SKM-1 treated with dmso at 0.1 percent for 144 hours (cell line): ENCODE data around the gene CAPN13.

ENCODE experiments used
- DNase-seq: peaks from one replicate; lab custom pipeline; 2025; ENCODE audit not compliant: unreplicated experiment; lab: John Stamatoyannopoulos, UW

CAPN13 gene

GRCh38 chr2:30789670-30790210 is 17.5 kb downstream of the CAPN13 start:
- DNase-seq, result no peak

DNA sequence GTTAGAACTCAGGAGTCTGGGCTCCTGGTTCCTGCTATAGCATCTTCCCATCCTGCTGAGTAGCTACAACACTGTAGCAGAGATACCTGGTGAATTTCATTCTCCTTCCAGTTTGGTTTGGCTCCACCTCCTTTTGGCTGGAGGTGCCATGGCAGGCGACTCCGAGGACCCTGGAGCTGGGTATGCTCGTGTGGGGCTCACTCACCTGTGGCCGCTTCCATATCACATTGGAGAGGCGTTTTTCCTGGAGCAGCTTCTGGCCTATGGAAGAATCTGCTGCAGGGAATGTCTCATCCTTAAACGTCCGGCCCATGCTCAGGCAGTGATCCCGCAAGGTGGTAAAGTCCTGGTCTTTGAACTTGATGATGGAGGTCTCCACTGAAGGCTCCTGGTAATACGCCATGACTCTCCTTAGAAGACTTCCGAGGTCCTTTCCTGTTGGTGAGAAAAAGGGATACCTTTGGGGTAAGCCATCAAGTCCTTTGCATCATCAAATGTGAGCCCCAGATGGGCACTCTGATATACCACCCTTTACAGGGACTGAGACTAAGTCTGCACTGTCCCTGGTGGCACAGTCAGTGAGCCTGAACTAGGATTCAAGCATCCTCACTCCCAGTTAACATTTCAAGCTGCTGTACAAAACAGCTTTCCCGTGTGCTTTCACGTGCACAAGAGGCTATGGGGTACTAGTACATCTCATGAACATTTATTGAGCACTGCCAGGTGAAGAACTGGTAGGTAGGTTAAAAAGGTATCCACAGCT is 20.1 kb downstream of the CAPN13 start:
- DNase-seq, result no peak

- DNase-seq, result no peak
Measured at GRCh38 chr2:30784682-30785081, 22.6 kb downstream of the CAPN13 start.

- no peak for DNase-seq
Measured at GRCh38 chr2:30781961-30782533, 25.2 kb downstream of the CAPN13 start.

DNA sequence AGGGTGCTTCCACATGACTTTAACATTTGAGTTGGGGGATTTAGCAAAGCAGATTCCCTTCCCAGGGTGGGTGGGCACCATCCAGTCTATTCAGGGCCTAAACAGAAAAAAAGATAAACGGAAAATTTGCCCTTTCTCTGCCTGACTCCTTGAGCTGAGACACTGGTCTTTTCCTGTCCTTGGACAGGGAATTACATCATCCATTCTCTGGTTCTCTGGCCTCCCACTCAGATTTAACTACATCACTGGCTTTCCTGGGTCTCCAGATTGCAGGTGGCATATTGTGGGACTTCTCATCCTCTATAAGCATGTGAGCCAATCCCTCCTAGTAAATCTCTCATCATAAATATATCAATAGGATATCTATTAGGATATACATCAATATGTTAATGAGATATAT is 25.8 kb downstream of the CAPN13 start:
- DNase-seq, result no peak

GRCh38 chr2:30780776-30781330 is 26.4 kb downstream of the CAPN13 start:
- DNase-seq, result no peak

- DNase-seq, result no peak
Measured at GRCh38 chr2:30778611-30779010, 28.6 kb downstream of the CAPN13 start.

GRCh38 chr2:30777661-30778505 is 29.4 kb downstream of the CAPN13 start:
- no peak for DNase-seq

GRCh38 chr2:30776831-30777635 is 30.2 kb downstream of the CAPN13 start:
- no peak for DNase-seq

GRCh38 chr2:30775833-30776232 is 31.4 kb downstream of the CAPN13 start:
- no peak for DNase-seq

DNA sequence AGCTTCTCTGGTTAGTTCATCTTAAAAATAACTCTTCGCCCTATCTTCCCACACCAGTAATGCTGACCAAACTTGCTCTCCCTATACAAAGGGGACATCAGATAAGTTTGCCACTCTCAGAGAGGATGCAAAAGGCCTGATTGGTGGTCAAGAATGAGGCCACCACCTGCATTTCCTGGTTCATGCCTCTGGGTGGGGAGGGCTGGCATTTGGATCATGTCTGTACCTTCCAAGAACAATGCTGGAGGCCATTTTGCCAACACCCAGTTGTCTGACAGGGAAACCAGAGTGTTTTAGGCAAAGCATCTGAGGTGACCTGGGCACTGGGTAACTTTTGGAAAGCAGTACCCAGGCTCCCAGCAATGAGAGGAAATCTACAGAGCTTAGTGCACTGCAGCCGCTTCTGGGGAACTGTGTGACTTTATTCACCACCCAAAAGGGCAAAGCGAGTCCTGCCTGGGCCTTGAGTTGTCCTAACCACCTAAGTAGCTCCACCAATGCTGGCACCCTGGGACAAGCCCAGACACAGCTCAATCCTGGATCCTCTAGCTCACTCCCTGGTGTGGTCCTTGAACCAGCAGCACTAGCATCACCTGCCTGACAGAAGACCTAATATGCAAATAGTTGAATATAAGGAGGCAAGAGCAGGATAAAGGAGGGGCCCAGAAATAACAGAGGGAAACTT is 35.1 kb downstream of the CAPN13 start:
- no peak for DNase-seq

GRCh38 chr2:30770816-30771576 is 36.2 kb downstream of the CAPN13 start:
- no peak for DNase-seq

DNA sequence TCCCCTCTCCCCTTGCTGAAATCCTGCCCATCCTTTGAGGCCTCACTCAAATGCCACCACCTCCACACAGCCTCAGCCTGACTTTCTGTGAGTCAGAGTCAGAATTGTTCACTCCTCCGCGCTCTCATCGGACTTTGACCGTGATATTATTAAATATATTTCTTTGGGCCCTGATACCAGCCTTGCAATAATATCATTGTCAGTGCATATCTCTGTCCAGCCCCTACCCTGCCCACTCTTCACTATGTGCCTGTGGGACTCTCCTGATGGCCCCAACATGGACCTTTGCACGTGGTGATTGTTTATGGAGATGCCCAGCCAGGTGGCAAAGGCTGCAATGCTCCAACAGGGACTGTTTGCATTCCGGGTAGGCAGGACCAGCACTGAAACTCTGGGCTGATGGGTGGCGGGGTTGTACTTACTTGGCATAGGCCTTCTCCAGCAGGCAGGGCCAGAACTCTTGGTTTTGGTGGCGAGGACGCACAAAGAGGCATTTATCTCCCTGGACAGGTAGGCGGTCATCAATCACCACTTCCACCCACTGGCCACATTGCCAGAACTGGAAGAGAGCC is 37.3 kb downstream of the CAPN13 start:
- no peak for DNase-seq

DNA sequence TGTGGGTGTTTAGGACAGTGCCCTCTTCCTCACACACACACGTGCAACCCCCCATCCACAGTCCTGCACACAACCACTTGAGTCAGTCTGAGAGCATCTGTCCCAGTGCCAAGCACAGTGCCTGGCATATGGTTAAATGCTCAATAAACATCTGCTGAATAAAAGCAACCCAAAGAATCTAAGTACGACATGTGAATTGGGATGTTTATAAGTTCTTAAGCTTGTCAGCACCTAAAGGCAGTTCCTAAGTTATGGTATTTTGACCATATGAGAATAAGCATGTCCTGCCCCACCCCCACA is 37.8 kb downstream of the CAPN13 start:
- no peak for DNase-seq

GRCh38 chr2:30768708-30769480 is 38.4 kb downstream of the CAPN13 start:
- no peak for DNase-seq

- no peak for DNase-seq
Measured at GRCh38 chr2:30768036-30768686, 39.1 kb downstream of the CAPN13 start.

DNA sequence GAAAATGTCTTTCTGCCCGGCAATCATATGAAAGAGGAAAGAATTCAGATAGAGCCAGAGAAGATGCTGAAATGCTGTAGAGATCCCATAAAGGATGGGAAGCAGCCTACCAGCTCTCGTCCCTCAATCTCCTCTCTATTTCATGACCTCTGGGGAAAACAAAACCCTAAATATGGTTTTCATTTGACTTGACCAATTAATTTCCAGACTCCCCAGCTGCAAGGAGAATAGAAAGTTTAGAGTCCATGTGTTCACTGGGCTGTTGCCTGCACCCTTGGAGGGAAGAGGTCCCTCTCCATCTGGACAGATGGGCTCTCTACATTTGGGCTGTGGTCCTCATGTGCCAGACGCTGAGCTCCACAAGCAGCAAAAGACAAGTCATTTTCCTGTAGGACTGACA is 40.6 kb downstream of the CAPN13 start:
- no peak for DNase-seq
